HuH-7.5 (cell line): ENCODE data around the gene CBX2.
A peak's percentile ranks its signal among the peaks of the same experiment; 100 is the strongest.
"Not testable (repeated sequence)": the region's sequence is repeated elsewhere in the genome, so short reads cannot be mapped to it uniquely, and the experiment has no call there.

ENCODE experiments used
- DNase-seq: peaks from one replicate; pipeline ENCODE4 v3.0.0; 2011; ENCODE audit warnings: low spot score

The CBX2 gene

DNA sequence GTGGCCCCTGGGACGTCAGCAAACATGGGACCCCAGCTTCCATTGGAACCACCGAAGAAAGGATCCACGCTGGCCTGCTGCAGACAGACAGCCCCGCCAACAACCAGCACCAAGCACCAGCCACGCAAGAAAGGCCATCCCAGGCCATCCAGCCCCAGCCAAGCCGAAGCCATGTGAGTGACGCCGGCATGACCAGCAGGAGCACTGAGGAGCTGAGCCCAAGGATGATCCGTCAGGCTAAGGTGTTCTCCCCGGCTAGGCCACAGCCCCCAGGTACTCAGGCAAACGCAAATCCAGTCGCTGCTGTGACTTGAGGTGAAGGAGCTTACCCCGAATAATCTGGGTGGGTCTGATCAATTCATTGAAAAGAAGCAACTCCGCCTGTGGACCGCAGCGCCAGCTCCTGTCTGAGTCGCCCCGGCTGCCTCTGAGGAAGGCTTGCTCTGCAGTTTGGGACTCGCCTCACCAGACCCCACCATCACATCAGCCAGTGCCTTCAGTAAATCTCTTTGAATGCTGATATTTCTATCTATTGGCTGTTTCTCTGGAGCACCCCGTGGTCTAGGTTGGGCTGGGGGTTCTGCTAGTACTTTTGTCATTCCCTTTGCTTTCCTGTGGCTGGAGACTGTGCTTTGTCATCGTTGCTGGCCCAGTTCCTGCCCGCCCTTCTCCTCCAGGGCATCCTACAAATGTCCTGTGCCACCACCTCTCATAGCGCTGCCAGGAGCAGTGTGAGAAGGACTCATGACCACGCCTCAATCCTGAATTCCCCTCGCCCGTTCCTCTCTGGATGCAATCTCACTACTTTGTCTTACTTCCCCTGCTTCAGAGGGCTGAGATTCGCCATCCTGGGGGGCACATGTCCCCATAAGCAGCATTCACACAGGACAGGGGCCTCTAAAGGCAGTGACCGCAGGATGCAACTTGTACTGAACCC, 8.1 kb upstream of the CBX2 start:
- no peak for DNase-seq

DNA sequence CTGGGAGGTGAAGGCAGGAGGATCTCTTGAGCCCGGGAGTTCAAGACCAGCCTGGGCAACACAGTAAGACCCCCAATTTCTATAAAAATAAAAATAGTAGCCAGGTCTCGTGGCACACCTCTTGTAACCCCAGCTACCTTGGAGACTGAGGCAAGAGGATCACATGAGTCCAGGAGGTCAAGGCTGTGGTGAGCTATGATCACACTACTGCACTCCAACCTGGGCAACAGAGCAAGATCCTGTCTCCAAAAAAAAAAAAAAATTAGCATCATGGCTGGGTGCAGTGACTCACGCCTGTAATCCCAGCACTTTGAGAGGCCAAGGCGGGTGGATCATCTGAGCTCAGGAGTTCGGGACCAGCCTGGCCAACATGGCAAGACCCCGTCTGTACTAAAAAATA, 6.7 kb upstream of the CBX2 start:
- DNase-seq: no peak

DNA sequence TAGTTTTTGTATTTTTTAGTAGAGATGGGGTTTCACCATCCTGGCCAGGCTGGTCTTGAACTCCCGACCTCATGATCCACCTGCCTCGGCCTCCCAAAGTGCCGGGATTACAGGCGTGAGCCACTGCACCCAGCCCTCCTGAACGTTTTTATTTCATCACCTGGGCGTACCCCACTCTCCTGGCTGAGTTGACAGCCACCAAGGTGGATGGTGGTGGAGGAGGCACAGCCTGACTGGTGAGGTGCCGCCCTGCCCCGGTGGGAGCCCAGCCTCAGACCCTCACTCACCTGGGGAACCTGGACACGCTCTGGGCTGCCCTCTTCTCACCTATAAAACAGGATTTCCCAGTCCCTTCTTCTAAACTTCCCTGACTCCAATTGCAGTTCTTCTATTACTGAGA, 5.2 kb upstream of the CBX2 start:
- not testable (repeated sequence) for DNase-seq

DNA sequence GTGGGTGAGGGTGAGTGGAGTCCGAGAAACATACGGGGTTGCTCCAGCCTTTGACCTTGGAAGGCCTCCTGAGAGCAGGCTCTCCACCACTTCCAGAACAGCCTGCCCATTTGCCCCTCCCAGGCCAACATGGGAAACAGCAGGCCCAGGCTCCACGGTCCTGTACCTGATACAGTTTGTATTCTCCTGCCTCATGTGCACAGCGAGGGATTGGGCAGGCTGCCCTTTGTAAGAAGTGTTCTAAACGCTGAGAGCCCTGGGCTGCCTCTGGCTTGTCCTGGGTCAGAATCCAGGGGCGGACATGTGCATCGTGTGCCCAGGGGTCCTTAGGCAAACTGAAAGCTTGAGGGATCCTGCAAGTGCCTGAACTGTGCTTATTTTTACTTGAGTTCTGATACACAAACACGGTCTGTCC, 3.4 kb upstream of the CBX2 start:
- no peak for DNase-seq

DNA sequence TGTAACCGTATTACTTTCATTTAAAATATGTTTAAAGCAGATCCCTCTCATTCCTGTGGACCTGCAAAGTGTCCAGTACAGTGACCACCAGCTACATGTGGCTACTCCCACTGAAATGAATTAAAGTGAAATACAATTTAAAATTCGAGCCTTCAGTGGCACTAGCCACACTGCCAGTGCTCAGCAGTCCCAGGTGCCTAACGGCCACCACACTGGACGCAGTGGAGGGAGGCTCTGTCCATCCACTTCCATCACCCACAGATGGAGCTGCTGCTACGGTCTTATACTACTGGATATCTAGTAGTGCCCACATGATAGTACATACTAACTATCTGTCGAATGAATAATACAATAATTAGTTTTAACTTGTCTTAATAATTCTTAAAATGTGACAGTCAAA, 2.3 kb upstream of the CBX2 start:
- no peak for DNase-seq

DNA sequence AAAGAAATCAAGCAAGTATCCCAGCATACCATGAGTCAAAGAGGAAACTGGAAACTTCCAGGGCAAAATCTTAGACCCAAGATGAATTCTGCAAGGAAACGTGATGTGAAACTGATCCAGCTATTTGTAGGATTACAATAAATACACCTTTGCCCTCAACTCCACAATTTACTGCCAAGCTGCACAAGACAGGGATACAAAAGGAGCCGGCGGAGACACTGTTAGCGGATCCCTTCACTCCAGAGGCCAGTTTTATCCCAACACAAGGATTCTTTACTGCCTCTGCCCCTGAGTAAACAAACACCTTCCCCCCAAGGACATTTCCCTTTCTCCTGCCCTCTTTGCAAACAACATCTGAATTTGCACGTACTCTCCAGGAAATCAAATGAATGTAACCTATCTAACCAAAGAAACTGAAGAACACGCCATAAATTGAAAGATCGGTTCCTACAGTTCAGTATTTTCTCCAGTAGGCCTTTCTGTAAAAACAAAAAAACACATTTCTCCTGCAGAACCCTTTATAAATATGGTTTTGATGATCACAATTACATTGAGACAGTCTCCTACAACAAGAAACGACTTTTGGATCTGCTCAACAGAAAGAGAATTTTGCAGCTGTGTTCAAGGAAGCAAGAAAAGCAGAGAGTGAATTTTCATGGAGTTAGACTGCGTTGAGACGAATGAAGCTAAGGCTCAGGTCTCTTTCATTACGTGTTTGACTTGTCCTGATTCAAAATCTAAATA, 1.4 kb upstream of the CBX2 start:
- DNase-seq: no peak

DNA sequence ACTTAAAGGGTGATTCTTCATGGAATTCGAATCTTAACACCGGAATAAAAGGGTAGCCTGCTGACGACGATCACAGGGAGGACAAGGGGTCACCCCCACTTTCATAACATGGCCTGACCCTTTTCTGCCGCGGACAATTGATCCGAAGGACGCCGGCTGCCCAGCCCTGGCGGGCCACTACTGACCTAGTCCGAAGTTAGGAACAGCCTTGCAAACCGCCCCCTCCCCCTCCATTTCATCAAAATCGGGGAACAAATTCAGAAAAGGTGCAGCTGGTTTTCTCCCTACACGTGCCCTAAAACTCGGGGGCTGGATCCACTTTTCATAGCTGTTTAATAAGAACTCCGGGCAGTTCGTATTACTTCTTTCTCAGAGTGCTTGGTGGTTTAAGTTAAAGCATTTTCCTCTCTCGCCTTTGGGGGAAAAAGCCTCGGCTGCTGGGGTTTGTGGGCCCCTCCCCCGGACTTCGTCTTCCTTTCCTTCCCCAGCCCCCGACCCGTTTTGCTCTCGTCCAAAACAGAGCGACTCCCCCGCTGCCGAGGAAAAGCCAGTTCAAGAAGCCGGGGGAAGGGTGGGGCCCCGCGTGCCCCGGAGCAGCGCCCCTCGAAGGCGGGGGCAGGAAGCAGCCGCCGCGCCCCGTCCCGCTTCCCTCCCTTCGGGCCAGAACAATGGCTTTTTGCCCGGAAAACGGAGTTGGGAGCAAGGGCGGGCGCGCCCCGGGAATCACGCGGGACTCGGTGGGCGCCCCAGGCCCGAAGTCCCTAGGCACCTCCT, 641 bp upstream of the CBX2 start:
- DNase-seq: peak; percentile 79

DNA sequence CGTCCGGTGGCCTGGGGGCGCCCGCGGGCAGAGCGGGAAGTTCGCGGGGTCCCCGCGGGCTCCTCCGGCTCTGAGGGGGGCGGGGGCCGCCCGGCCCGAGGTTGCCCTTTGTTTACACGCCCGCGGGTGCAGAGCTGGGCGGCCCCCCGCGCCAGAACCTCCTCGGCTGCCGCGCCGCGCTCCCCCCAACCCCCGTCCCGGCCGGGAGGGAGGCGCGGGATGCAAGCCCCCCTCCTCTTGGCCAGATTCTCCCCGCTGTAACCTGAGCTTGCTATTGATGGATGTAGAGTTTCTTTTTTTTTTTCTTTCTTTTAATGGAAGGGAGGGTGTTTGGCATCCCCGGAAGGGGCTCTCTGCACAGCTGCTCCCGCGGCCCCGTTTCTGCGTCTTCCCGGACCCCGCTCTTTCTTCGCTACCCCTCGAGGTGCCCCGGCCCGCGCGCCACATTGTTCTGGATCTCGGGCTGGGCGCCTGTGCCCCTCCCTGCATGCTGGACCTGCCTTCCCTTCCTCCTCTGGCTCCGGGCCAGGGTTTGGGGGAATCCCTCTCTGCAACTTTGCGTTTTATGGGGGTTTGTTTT, 646 bp downstream of the CBX2 start:
- no peak for DNase-seq

DNA sequence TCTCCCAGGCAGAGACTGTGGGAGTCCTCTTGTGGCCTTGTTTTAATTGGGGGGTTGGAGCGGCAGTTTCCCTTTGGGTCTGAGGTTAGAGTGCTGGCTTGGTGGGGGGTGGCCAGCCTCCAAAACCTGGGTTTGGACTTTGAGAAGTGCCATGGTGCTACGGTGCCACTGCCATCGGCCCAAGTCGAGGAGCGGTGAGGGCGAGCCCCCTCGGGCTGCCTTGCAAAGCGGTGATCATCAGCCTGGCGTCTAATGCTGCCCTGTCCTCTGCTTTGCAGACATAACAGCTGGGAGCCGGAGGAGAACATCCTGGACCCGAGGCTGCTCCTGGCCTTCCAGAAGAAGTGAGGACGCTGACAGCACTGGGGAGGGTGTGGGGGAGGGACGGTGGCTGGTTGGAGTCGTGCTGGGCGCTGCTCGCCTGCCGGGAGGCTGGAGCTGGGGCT, 1.2 kb downstream of the CBX2 start:
- DNase-seq: no peak

DNA sequence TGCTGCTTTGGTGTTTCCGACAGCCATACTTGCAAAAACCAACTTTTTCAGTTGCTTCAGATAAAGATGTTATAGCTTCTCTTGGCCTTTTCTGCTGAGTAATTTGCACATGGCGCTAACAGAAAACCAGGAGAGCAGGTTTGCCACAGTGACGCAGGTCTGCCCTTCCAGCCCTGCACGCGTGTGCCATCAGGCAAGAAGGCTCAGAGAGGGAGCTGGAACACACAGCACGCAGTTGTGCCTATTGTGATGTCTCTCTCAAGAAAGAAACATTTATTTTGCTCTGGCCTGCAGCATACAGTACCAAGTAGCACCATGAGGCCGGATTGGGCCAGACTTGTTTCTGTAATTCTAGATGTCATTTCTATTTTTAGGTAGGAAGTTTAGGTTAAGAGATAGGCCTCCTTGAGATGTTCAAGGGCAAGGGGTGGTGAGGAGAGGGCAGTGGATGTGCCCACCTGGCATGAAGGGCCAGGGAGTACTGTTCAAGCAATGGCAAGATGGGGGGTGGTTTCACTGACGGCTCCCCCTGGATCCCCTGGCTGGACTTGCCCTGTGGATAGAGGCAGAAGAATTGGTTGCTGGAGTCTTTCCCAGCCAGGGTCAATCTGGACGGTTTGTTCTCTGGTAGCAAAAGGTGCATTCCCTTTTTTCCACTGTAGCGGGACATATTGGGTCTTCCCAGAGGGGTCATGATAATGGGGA, 1.9 kb downstream of the CBX2 start:
- DNase-seq: no peak

DNA sequence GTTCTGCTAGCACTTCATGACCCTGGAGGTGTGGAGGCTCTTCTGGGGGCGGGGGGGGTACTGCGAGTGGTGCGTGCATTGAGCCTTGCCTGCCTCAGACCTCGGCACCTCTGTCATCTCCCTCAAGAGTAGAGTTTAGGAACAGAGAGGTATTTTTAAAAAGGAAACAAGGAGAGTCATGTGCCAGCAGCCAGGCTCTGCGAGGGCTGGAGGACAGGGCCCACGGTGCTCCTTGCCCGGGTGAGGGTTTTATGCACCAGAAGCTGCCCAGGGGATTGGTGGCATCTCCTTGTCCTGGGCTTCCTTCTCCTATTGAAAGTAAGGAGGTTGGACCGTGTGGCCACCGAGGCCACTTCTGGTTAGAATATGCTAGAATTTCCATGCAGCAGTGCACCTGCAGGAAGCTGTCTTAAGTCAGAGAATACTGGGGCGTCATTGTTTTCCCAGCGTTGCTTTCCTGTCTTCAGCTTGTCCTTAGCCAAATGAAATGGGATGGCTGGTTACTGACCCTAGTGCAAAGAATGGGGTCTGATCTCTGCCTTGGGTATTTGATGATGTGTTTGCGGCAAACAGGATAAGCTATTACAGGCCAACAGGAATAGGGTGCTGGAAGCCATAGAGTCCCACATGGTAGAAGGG, 3.2 kb downstream of the CBX2 start:
- no peak for DNase-seq

DNA sequence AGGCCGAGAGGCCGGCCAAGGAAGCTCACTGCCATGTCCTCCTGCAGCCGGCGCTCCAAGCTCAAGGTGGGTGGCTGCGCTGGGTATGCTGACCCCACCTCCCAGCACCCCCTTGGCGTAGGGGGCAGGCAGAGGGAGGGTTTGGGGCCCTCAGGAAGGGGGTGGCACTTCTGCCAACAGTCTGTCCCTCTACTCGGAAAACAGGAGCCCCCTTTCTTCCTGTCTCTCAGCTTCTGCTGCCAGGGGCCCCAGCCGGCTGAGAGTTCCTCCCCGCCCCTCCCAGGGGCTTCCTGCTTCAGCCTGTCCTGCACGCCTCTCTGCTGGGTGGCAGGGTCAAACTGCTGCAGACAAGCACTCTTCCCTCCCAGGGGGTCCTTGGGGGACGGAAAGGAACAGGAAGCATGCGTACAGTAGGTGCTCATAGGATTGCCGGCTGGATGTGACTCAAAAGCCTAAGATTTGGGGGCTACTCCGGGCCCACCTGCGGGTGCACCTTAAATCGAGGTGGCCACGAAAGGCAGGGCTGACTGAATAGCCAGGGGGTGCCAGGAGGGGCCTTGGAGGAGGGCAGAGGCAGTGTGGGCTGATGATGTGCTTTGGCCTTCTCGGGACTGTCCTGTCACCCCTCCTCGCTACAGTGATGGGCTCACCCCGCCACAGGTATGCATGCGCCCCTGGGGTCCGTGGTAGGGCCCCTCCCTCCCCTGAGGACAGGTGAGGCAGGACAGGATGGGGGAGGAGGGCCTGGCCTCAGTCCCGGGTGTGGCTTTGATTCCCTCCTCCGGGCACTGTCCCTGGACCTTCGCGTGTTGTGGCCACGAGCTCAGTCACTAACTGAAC, 4.0 kb downstream of the CBX2 start:
- DNase-seq: no peak

DNA sequence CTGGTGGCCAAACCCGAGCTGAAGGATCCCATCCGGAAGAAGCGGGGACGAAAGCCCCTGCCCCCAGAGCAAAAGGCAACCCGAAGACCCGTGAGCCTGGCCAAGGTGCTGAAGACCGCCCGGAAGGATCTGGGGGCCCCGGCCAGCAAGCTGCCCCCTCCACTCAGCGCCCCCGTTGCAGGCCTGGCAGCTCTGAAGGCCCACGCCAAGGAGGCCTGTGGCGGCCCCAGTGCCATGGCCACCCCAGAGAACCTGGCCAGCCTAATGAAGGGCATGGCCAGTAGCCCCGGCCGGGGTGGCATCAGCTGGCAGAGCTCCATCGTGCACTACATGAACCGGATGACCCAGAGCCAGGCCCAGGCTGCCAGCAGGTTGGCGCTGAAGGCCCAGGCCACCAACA, 5.9 kb downstream of the CBX2 start:
- DNase-seq: no peak

DNA sequence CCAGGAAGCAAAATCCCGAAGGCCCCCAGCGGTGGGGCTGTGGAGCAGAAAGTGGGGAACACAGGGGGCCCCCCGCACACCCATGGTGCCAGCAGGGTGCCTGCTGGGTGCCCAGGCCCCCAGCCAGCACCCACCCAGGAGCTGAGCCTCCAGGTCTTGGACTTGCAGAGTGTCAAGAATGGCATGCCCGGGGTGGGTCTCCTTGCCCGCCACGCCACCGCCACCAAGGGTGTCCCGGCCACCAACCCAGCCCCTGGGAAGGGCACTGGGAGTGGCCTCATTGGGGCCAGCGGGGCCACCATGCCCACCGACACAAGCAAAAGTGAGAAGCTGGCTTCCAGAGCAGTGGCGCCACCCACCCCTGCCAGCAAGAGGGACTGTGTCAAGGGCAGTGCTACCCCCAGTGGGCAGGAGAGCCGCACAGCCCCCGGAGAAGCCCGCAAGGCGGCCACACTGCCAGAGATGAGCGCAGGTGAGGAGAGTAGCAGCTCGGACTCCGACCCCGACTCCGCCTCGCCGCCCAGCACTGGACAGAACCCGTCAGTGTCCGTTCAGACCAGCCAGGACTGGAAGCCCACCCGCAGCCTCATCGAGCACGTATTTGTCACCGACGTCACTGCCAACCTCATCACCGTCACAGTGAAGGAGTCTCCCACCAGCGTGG, 6.5 kb downstream of the CBX2 start:
- no peak for DNase-seq

DNA sequence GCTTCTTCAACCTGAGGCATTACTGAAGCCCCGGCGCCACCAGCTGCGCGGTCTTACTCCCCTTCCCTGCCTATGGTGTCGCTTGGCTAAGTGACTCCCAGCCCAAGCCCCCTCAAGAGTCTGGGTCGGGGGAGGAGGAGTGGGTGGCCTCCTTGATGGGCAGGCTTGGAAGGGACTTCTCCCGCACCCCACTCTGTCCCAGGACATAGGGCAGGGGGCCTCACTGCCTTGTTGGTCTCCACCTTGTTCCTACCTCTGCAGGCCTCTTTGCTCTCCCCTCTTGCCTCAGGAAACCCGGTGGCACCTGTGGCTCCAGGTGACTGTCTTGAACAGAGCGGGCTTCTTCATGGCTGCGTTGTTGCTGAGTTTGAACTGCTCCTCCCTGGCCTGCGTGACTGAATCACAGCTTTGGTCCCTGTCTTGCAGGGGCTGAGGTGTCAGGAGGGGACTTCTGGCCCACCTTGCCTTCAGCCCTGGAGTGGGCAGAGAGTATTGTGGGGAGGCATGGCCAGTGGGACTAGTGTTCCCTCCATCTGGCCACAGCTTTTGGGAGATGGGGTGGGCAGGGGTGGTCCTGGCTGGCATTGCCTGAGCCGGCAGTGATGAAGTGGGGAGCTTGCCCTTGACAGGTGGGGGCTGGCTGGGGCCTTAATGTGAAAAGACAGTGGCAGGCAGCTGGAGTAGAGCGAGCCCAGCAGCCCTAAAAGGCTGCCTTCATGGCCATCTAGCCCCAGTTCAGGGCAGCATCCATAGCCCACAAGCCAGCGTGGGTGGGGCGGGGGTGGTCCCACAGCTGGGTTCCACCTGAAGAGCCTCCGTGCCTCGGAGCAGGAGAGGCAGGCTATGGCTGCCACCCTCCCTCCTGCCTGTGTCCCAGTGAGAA, 7.3 kb downstream of the CBX2 start:
- no peak for DNase-seq

DNA sequence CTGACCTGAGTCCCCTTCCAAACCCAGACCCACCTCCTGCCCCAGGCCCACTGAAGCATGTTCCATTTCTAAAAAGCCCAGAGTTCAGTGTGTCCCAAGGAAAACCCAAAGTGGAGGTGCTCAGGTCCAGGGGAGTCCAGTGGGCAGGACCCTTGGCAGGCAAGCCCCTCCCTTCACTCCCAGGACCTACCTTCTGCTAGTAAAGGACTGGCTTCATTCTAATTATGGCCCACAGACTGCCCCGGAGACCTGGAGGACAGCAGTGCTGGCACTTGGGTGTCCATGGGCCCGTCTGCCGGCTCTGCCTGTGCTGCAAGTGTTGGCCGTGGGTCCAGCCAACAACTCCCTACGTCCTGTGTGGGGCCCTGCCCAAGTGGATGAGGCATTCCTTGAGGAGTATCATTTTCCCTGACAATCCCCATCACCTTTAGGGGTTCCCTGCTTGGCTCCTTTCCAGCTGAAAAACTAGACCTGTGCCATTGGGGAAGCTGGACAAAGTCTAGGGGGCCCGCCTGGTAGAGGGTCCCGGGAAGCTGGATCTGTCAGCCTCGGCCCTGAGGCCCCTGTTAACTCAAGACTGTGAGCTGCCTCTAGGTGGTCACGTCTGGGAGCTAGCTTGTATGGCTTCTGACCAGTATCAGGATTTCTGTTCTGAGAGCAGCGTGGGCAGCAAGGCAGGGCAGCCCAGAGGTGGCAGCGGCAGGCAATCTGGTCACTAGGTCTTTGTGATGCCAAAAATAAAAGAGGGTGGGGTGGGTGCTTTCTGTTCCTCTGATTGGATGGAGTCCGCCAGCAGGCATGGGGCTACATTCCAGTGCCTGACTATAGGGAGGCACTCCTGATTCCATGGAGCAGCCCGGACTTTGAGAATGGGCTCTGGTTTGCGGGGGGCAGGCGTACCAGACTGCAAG, 8.2 kb downstream of the CBX2 start:
- no peak for DNase-seq

DNA sequence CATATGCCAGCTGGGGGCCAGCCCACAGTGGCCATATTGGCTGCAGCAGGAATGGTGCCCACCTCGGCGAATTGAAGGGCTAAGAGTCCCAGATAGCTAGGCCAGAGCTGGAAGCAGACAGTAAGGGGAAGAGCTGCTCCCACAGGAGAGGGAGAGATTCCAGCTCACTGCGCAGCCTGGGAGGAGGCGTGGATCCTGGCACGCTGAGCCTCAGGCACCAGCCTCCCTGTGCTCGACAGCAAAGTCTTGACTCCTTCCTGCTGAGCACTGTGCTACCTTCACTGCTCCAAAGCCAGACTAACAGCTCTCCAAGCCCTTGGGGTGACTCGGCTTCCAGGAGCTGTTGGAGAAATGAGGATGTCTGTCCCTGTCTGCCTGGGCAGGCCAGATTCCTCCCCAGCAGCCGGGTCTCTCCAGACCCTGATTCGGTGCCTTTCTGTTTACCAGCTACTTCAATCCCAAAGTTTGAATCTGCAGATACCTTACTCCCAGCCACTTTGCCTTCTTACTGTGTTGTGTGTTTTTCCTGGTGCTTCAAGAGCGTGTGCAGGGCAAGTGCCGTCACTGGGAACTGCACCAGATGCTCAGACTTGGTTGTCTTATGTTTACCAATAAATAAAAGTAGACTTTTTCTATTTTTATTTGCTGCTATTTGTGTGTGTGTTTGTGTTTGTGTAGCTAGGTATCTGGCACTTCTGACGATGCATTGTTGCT, 9.1 kb downstream of the CBX2 start:
- DNase-seq: no peak
